ENCODE measurements around the gene PCF11.

The PCF11 gene

DNA sequence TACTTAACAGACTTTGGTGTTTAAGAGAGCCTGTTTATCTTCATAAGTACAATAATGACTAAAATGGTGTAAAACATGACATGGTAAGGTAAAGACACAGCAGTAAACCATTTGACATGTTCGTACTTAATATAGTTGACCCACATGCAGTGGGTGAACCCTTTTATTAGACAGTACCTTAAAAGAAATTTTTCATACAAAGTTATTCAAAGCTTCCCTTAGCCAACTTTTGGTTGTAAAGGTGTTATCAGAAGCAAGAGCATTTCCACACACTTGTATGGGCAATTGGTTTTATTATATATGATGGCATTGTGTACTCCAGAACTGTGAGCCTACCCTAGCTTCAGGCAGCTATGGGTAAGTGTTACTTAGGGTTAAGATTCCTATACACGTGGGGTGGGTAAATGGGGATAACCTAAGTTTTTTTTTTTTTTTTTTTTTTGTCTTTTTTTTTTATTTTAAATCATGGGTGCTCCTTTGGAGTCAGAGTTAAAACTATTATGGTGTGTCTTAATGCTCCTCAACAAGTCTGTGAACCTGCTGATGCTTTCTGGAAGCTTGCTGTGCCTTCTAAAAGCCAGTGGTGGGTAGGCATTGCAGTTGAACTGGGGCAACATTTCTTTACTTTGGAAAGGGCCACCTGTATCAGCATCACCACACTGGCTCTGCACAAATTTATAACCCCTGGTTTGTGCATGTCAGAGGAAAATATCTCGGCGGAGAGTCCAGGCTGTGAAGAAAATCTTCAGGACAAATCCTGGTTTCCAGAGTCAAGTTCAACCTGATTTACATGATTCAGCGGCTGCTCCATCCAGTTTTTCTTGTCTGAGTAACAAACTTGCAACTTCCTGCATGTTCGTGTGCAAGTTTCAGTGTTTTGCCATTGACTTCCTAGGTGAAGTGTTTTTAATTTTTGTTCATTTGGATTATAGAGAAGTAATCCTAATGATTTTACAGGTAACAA, 3.3 kb downstream of the PCF11 start:
- TF ChIP-seq CREB1 (IDR thresholded peaks at IDR 0.05; ENCODE audit: low read depth) (no peak), FOXM1 (IDR thresholded peaks at IDR 0.05; ENCODE audit: borderline replicate concordance, low read depth) (no peak)

DNA sequence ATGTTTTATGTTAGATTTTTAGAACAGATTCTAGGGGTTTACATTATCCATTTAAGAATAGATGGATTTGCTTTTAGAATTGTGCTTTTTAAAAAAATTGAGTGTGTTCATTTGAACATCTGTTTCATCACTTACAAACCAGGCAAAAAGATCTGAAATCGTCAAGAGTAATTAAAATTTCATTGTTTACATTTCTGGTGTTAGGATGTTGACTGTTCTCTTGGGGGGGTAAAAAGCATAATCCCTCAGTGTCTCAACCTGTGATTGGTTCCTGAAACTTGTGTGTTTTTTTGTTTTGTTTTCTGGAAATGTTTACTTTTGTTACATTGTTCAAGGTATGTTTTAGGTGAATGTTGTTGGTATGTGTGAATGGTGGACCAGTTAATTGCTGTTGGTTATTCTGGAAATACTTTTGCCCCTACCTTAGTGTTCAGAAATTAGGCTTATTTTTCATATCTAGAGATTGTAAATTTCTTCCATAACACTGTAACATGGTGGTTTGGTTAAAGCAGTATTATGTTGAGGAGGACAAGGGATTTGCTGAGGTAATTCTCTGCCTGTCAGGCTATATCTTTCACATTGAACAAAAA, 4.8 kb downstream of the PCF11 start:
- TF ChIP-seq NFIC (IDR thresholded peaks at IDR 0.05) = no peak
- TF ChIP-seq YY1 (IDR thresholded peaks at IDR 0.05; ENCODE audit: low read depth) = no peak
- TF ChIP-seq TEAD4 (IDR thresholded peaks at IDR 0.05) = no peak
- TF ChIP-seq CREB1 (IDR thresholded peaks at IDR 0.05; ENCODE audit: low read depth) = no peak
- TF ChIP-seq ZBTB7A (IDR thresholded peaks at IDR 0.05; ENCODE audit: low read depth) = no peak
- TF ChIP-seq EGR1 (IDR thresholded peaks at IDR 0.05) = no peak

DNA sequence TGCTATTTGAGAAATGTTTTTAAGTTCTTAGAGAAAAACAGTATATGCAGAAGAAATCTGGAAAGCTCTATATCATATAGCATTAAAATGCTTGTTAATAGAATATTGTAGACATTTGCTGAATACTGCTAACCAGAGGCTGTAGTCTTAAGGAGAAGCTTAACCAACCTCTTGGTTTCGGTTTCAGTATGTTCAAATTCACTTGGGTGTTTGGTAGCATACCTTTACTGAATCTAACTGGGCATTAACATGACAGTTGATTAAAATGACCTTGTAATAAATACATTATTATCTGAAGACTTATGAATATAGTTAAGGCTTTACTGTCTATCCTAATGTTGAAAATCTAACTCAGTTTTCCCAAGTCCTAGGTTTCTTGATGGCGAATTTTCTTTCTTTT, 5.4 kb downstream of the PCF11 start:
- TF ChIP-seq TCF12 (IDR thresholded peaks at IDR 0.05; ENCODE audit: low read depth) = no peak
- no peak for TF ChIP-seq TEAD4 (IDR thresholded peaks at IDR 0.05)
- no peak for TF ChIP-seq EGR1 (IDR thresholded peaks at IDR 0.05)
- TF ChIP-seq, protein P1, sequence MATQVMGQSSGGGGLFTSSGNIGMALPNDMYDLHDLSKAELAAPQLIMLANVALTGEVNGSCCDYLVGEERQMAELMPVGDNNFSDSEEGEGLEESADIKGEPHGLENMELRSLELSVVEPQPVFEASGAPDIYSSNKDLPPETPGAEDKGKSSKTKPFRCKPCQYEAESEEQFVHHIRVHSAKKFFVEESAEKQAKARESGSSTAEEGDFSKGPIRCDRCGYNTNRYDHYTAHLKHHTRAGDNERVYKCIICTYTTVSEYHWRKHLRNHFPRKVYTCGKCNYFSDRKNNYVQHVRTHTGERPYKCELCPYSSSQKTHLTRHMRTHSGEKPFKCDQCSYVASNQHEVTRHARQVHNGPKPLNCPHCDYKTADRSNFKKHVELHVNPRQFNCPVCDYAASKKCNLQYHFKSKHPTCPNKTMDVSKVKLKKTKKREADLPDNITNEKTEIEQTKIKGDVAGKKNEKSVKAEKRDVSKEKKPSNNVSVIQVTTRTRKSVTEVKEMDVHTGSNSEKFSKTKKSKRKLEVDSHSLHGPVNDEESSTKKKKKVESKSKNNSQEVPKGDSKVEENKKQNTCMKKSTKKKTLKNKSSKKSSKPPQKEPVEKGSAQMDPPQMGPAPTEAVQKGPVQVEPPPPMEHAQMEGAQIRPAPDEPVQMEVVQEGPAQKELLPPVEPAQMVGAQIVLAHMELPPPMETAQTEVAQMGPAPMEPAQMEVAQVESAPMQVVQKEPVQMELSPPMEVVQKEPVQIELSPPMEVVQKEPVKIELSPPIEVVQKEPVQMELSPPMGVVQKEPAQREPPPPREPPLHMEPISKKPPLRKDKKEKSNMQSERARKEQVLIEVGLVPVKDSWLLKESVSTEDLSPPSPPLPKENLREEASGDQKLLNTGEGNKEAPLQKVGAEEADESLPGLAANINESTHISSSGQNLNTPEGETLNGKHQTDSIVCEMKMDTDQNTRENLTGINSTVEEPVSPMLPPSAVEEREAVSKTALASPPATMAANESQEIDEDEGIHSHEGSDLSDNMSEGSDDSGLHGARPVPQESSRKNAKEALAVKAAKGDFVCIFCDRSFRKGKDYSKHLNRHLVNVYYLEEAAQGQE (IDR thresholded peaks at IDR 0.05; ENCODE audit: low read depth) = no peak
- TF ChIP-seq TAF1 (IDR thresholded peaks at IDR 0.05; ENCODE audit: low read depth) = no peak
- TF ChIP-seq EP300 (IDR thresholded peaks at IDR 0.05; ENCODE audit: borderline replicate concordance) = no peak
- TF ChIP-seq FOXM1 (IDR thresholded peaks at IDR 0.05; ENCODE audit: borderline replicate concordance, low read depth) = no peak

DNA sequence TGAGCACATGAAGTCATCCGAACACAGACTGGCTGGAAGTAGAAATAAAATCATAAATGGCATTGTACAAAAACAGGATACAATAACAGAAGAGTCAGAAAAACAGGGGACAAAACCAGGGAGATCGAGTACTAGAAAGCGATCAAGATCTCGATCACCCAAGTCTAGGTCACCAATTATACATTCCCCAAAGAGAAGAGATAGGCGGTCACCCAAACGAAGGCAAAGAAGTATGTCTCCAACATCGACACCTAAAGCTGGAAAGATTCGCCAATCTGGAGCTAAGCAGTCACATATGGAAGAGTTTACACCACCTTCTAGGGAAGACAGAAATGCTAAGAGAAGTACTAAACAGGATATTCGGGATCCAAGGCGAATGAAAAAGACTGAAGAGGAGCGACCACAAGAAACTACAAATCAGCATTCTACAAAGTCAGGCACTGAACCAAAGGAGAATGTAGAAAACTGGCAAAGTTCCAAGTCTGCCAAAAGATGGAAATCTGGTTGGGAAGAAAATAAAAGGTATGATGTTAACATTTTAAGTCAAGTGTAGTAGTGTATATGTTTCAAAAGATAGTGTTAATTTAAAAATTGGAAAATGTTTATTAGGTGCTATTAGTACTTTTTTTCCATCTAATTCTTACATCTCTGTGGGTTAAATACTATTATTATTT, 9.4 kb downstream of the PCF11 start:
- TF ChIP-seq EP300 (IDR thresholded peaks at IDR 0.05; ENCODE audit: borderline replicate concordance) (no peak), ZBTB7A (IDR thresholded peaks at IDR 0.05; ENCODE audit: low read depth) (no peak), NFIC (IDR thresholded peaks at IDR 0.05) (peak; percentile 39)

DNA sequence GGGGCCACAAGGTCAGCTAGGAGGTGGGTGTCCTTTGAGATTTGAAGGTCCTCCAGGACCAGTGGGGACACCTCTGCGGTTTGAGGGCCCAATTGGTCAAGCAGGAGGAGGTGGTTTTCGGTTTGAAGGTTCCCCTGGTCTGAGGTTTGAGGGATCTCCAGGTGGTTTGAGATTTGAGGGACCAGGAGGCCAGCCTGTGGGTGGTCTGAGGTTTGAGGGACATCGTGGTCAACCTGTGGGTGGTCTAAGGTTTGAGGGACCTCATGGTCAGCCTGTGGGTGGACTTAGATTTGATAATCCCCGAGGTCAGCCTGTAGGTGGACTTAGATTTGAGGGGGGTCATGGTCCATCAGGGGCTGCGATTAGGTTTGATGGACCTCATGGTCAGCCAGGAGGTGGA, 11.8 kb downstream of the PCF11 start:
- no peak for TF ChIP-seq TAF1 (IDR thresholded peaks at IDR 0.05; ENCODE audit: low read depth)
- TF ChIP-seq YY1 (IDR thresholded peaks at IDR 0.05; ENCODE audit: low read depth) = no peak
- TF ChIP-seq, protein P2, sequence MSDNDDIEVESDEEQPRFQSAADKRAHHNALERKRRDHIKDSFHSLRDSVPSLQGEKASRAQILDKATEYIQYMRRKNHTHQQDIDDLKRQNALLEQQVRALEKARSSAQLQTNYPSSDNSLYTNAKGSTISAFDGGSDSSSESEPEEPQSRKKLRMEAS (IDR thresholded peaks at IDR 0.05) = no peak
- TF ChIP-seq, protein P1 (IDR thresholded peaks at IDR 0.05; ENCODE audit: low read depth) = no peak
- TF ChIP-seq NFIC (IDR thresholded peaks at IDR 0.05) = no peak
- TF ChIP-seq, protein P3, sequence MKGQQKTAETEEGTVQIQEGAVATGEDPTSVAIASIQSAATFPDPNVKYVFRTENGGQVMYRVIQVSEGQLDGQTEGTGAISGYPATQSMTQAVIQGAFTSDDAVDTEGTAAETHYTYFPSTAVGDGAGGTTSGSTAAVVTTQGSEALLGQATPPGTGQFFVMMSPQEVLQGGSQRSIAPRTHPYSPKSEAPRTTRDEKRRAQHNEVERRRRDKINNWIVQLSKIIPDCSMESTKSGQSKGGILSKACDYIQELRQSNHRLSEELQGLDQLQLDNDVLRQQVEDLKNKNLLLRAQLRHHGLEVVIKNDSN (IDR thresholded peaks at IDR 0.05) = no peak
- no peak for TF ChIP-seq ZBTB7A (IDR thresholded peaks at IDR 0.05; ENCODE audit: low read depth)
- TF ChIP-seq TCF12 (IDR thresholded peaks at IDR 0.05; ENCODE audit: low read depth) = no peak
- no peak for TF ChIP-seq TEAD4 (IDR thresholded peaks at IDR 0.05)
- no peak for TF ChIP-seq EGR1 (IDR thresholded peaks at IDR 0.05)
- no peak for TF ChIP-seq EP300 (IDR thresholded peaks at IDR 0.05; ENCODE audit: borderline replicate concordance)

DNA sequence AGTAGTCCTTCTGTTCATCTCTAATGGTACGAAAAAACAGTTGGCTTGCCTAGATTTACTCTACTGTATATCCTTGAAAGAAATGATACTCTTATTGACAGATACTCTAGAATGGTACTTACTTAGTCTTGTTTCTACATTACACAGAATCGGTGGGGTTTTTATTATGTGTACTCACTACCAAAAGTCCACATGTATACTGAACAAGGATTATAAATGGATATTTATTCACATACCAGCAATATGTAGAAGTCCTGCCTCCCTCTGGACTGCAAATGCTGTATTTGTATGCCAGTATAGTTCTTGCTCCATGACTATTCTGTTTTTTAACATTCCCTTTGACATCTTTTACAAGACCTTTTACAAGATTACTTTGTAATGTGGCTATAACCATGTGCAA, 13.9 kb downstream of the PCF11 start:
- no peak for TF ChIP-seq NFIC (IDR thresholded peaks at IDR 0.05)
- TF ChIP-seq FOXM1 (IDR thresholded peaks at IDR 0.05; ENCODE audit: borderline replicate concordance, low read depth) = no peak

DNA sequence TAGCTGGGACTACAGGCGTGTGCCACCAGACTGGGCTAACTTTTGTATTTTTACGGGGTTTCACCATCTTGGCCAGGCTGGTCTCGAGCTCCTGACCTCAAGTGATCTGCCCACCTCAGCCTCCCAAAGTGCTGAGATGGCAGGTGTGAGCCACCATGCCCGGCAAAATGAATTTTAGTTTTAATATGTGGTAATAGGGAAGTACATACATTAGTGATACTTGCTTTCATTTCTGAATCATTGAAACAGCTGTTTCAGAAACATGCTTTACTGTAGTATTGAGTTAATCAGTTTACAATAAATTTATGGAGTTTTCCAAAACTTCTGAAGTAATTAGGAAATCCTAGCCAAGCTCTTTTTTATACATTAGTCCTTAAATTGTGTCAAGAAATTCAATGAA, 15.6 kb downstream of the PCF11 start:
- no peak for TF ChIP-seq TAF1 (IDR thresholded peaks at IDR 0.05; ENCODE audit: low read depth)
- TF ChIP-seq NFIC (IDR thresholded peaks at IDR 0.05) = no peak
- no peak for TF ChIP-seq EP300 (IDR thresholded peaks at IDR 0.05; ENCODE audit: borderline replicate concordance)
- TF ChIP-seq TEAD4 (IDR thresholded peaks at IDR 0.05) = no peak
- TF ChIP-seq, protein P1 (IDR thresholded peaks at IDR 0.05; ENCODE audit: low read depth) = no peak
- TF ChIP-seq CEBPB (IDR thresholded peaks at IDR 0.05) = no peak
- TF ChIP-seq ZBTB7A (IDR thresholded peaks at IDR 0.05; ENCODE audit: low read depth) = no peak
- TF ChIP-seq RAD21 (IDR thresholded peaks at IDR 0.05; ENCODE audit: low read depth) = no peak
- TF ChIP-seq CREB1 (IDR thresholded peaks at IDR 0.05; ENCODE audit: low read depth) = no peak
- TF ChIP-seq YY1 (IDR thresholded peaks at IDR 0.05; ENCODE audit: low read depth) = no peak
- TF ChIP-seq, protein P2 (IDR thresholded peaks at IDR 0.05) = no peak
- TF ChIP-seq EGR1 (IDR thresholded peaks at IDR 0.05) = no peak
- TF ChIP-seq TCF12 (IDR thresholded peaks at IDR 0.05; ENCODE audit: low read depth) = no peak
- no peak for TF ChIP-seq FOXM1 (IDR thresholded peaks at IDR 0.05; ENCODE audit: borderline replicate concordance, low read depth)
- TF ChIP-seq, protein P3 (IDR thresholded peaks at IDR 0.05) = no peak
